ENCODE measurements around the gene TBCC. TPM values are rescaled to one million over a fixed set of nuclear protein-coding genes. Genes with fewer than 3 reads are reported as not detected.

TBCC gene
- total and polyA plus RNA-seq, 4 donors, result 6.9 to 13.5 (median 11.7) TPM

DNA sequence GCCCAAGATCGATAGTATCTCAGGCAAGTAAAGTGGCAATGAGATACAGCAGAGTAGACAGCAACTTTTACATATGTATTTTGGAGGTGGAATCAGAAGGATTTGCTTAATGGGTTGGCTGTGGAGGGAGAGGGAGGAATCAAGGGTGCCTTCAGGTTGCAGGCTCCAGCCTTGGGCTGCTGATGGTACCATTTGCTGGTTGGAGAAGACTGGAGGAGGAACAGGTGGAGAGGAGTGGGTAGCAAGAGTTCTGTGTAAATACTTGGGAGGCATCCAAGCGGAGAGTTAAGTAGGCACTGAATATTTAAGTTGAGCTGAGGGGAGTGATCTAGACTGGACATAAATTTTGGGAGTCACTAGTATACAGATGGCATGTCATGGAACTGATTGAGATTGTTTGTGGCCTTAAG lies 41.2 kb upstream of the TBCC start:
- Histone ChIP-seq H3K27ac (ENCODE audit: low read depth in 1 of 2, low read length in 2 of 2) (no peak overlapping the region), H3K4me1 (ENCODE audit: control insufficient read depth in 4 of 4, insufficient read depth in 4 of 4, low read length in 3 of 4) (peaks cover 3 to 35% (median 11%) of the 10 kb centered on the region in 4 donors)
- WGBS, result 81% methylated on average over 2 of the region's 2 CpGs

DNA sequence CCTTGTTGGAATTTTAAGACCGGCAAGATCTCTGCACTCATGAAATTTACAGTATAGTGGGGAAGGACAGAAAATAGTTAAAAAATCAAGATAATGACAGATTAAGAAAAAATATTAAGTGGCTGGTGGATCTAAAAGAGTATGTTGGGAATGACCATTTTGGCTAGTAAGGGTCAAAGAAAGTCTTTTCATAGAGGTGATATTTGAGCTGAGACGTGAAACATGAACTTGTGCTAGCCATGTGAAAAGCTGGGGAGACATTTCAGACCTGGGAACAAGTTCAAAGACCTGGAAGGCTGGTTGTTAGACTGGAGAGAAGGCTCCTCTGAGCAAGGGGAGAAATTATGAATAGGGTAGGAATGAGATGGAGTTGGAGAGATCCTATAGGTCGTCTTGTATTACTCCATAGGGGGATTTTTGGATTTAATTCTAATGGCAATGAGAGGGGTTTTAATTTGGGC lies 40.7 kb upstream of the TBCC start:
- Histone ChIP-seq H3K9ac (ENCODE audit: low read depth in 1 of 2, low read length in 2 of 2) (no peak overlapping the region), H3K27me3 (ENCODE audit: control insufficient read depth in 4 of 4, insufficient read depth in 4 of 4, low read length in 3 of 4) (no peaks in the 10 kb centered on the region), H3K27ac (ENCODE audit: low read depth in 1 of 2, low read length in 2 of 2) (no peak overlapping the region), H3K9me3 (ENCODE audit: control insufficient read depth in 4 of 4, low read length in 3 of 4) (no peaks in the 10 kb centered on the region), H3K4me1 (ENCODE audit: control insufficient read depth in 4 of 4, insufficient read depth in 4 of 4, low read length in 3 of 4) (peaks cover 3 to 35% (median 11%) of the 10 kb centered on the region in 4 donors), H3K4me3 (ENCODE audit: low read depth in 1 of 3, low read length in 3 of 3) (no peak overlapping the region), H3K36me3 (ENCODE audit: control insufficient read depth in 4 of 4, insufficient read depth in 3 of 4, low read depth in 1 of 4, low read length in 3 of 4) (no peaks in the 10 kb centered on the region)
- 87% methylated on average over 3 of the region's 3 CpGs for WGBS
- TF ChIP-seq ZBTB33 (IDR thresholded peaks at IDR 0.05), result no peak
- TF ChIP-seq HNF4A (conservative IDR thresholded peaks at IDR 0.05), result no peak
- no peak for TF ChIP-seq TAF1 (conservative IDR thresholded peaks at IDR 0.05)
- TF ChIP-seq SP1 (IDR thresholded peaks at IDR 0.05), result no peak
- TF ChIP-seq YY1 (IDR thresholded peaks at IDR 0.05), result no peak
- TF ChIP-seq CTCF (IDR thresholded peaks at IDR 0.05; ENCODE audit: low read depth, low read length, missing input control), result no peak
- TF ChIP-seq NR2F2 (IDR thresholded peaks at IDR 0.05), result no peak
- TF ChIP-seq JUND (IDR thresholded peaks at IDR 0.05), result no peak
- no peak for TF ChIP-seq HNF4G (IDR thresholded peaks at IDR 0.05)
- TF ChIP-seq GABPA (IDR thresholded peaks at IDR 0.05 in 1 of 2, conservative IDR thresholded peaks at IDR 0.05 in 1 of 2), result no peak
- DNase-seq (ENCODE audit: low spot score), result no peak

More for the DNA sequence above, 41.2 kb upstream of the TBCC start:
- Histone ChIP-seq H3K9me3 (ENCODE audit: control insufficient read depth in 4 of 4, low read length in 3 of 4) (no peaks in the 10 kb centered on the region), H3K9ac (ENCODE audit: low read depth in 1 of 2, low read length in 2 of 2) (no peak overlapping the region), H3K36me3 (ENCODE audit: control insufficient read depth in 4 of 4, insufficient read depth in 3 of 4, low read depth in 1 of 4, low read length in 3 of 4) (no peaks in the 10 kb centered on the region), H3K4me3 (ENCODE audit: low read depth in 1 of 3, low read length in 3 of 3) (no peak overlapping the region), H3K27me3 (ENCODE audit: control insufficient read depth in 4 of 4, insufficient read depth in 4 of 4, low read length in 3 of 4) (no peaks in the 10 kb centered on the region)
- DNase-seq (ENCODE audit: low spot score), result no peak
- TF ChIP-seq HNF4A (conservative IDR thresholded peaks at IDR 0.05), result no peak
- TF ChIP-seq ZBTB33 (IDR thresholded peaks at IDR 0.05), result no peak
- TF ChIP-seq YY1 (IDR thresholded peaks at IDR 0.05), result no peak
- no peak for TF ChIP-seq MAX (IDR thresholded peaks at IDR 0.05)
- TF ChIP-seq SP1 (IDR thresholded peaks at IDR 0.05), result no peak
- TF ChIP-seq ATF3 (IDR thresholded peaks at IDR 0.05), result no peak
- TF ChIP-seq JUND (IDR thresholded peaks at IDR 0.05), result no peak
